Lung (tissue), 12 donors: ENCODE data around the gene MERTK. TPM values are rescaled to one million over a fixed set of nuclear protein-coding genes. Genes with fewer than 3 reads are reported as not detected.

ENCODE experiments used
- ATAC-seq: fragments of 200-7000 bp; cut with Tn5 transposase; one replicate; pipeline ENCODE4 v1.9.1; 2020; ENCODE audit warnings: moderate number of reproducible peaks; ENCODE audit not compliant: insufficient read depth, low FRiP score
- DNase-seq, 3 donors: peaks; one replicate each; pipeline ENCODE4 v3.0.0-alpha.2; 2013 to 2017
- H3K27ac ChIP-seq, 2 donors: one replicate each; pipeline ENCODE4 v1.5.1; 2013; ENCODE audit warnings: mild to moderate bottlenecking in 2 of 2, moderate library complexity in 2 of 2, control low read depth in 1 of 2, inconsistent platforms in 1 of 2, low read depth in 1 of 2, low read length in 1 of 2
- H3K27me3 ChIP-seq, 3 donors: one replicate each; pipeline ENCODE4 v1.5.1; 2013; ENCODE audit warnings: low read length in 2 of 3; ENCODE audit not compliant: control insufficient read depth in 3 of 3, insufficient read depth in 3 of 3
- H3K36me3 ChIP-seq, 4 donors: one replicate each; pipeline ENCODE4 v1.5.1; 2013; ENCODE audit warnings: low read length in 4 of 4, mild to moderate bottlenecking in 1 of 4, moderate library complexity in 1 of 4; ENCODE audit not compliant: control insufficient read depth in 4 of 4, insufficient read depth in 4 of 4
- H3K4me1 ChIP-seq, 5 donors: one replicate each; pipeline ENCODE4 v1.5.1; 2013; ENCODE audit warnings: low read length in 5 of 5, mild to moderate bottlenecking in 2 of 5, moderate library complexity in 1 of 5; ENCODE audit not compliant: control insufficient read depth in 5 of 5, insufficient read depth in 5 of 5
- H3K4me3 ChIP-seq: one replicate; pipeline ENCODE4 v1.5.1; 2013; ENCODE audit warnings: mild to moderate bottlenecking, control low read depth, moderate library complexity
- H3K9ac ChIP-seq, 2 donors: one replicate each; pipeline ENCODE4 v1.5.1; 2013; ENCODE audit warnings: low read length in 2 of 2, control low read depth in 1 of 2; ENCODE audit not compliant: insufficient read depth in 1 of 2
- H3K9me3 ChIP-seq, 4 donors: one replicate each; pipeline ENCODE4 v1.5.1; 2013; ENCODE audit warnings: low read length in 3 of 4, mild to moderate bottlenecking in 1 of 4, moderate library complexity in 1 of 4; ENCODE audit not compliant: control insufficient read depth in 4 of 4, insufficient read depth in 3 of 4
- CTCF ChIP-seq: IDR thresholded peaks from 2 replicates; pipeline ENCODE4 v1.5.1; 2012; ENCODE audit warnings: mild to moderate bottlenecking; ENCODE audit errors: control extremely low read depth, extremely low read depth
- WGBS, 2 donors: extraction: QIAGEN DNeasy Blood & Tissue Kit; methylation state at CpG; one replicate each; pipeline ENCODE4 v1.1.7; 2013; 5-methylcytosine and 5-hydroxymethylcytosine counted together
- polyA plus RNA-seq, 2 donors: library from polyadenylated mRNA; stranded (reverse); fragments of 200-250 nt; gene quantifications; one replicate each; pipeline ENCODE4 v1.2.1, GENCODE V29; 2013
- total RNA-seq, 2 donors: library from RNA; depleted of rRNA in 1 of 2; stranded (reverse); fragments of >200 nt in 1 of 2; gene quantifications; one replicate each; pipeline ENCODE4 v1.2.1, GENCODE V29; 2014 to 2021
- donor health status: control.
- donor health status: control.
- donor health status: Bipolar disorder and iron deficiency.
- donor health status: healthy.
- donor health status: DM: yes; HTN: yes; CAD: no.

Gene MERTK
- total and polyA plus RNA-seq, 4 donors = 5.5 to 33.1 (median 22.4) TPM

- Histone ChIP-seq H3K4me3 (no peak overlapping the region), H3K36me3 (peaks cover 0 to 6% (median under 1%) of the 10 kb centered on the region in 4 donors), H3K9ac (no peak overlapping the region), H3K4me1 (peaks cover 0 to 9% (median 0%) of the 10 kb centered on the region in 5 donors), H3K9me3 (no peaks in the 10 kb centered on the region), H3K27ac (no peak overlapping the region), H3K27me3 (no peaks in the 10 kb centered on the region)
- no peak for TF ChIP-seq CTCF
- 87 to 96% methylated on average over 5 of the region's 5 CpGs for WGBS, 2 donors
- no peak for DNase-seq
- ATAC-seq = no peak
Observed at GRCh38 chr2:112003576-112004252, 105.3 kb downstream of the MERTK start.

- Histone ChIP-seq H3K27me3 (no peaks in the 10 kb centered on the region), H3K4me1 (peaks cover 0 to 9% (median 0%) of the 10 kb centered on the region in 5 donors), H3K4me3 (no peak overlapping the region), H3K9ac (no peak overlapping the region), H3K36me3 (peaks cover 0 to 11% (median under 1%) of the 10 kb centered on the region in 4 donors), H3K27ac (no peak overlapping the region), H3K9me3 (no peaks in the 10 kb centered on the region)
- DNase-seq = peak in 2 of 3 donors; percentile 22 to 38
- TF ChIP-seq CTCF = no peak
- ATAC-seq = peak; percentile 70
- WGBS, 2 donors = 28 to 58% methylated on average over 5 of the region's 5 CpGs
Observed at GRCh38 chr2:112004253-112004645, 105.8 kb downstream of the MERTK start.

- peaks cover 0 to 20% (median 2%) of the 10 kb centered on the region in 4 donors for H3K36me3 ChIP-seq
- no peak for TF ChIP-seq CTCF
- ATAC-seq (no peak), DNase-seq (no peak)
- WGBS, 2 donors = 80 to 82% methylated on average over 5 of the region's 5 CpGs
- H3K4me1 ChIP-seq = peaks cover 0 to 9% (median 0%) of the 10 kb centered on the region in 5 donors
- H3K9ac ChIP-seq = no peak overlapping the region
- H3K9me3 ChIP-seq = no peaks in the 10 kb centered on the region
- no peak overlapping the region for H3K27ac ChIP-seq
- H3K27me3 ChIP-seq = no peaks in the 10 kb centered on the region
- H3K4me3 ChIP-seq = no peak overlapping the region
Observed at GRCh38 chr2:112005406-112006075, 107.1 kb downstream of the MERTK start.
